Esophagus squamous epithelium (tissue), 5 donors: ENCODE results near the gene PTAFR. TPM values are rescaled to one million over a fixed set of nuclear protein-coding genes. Genes with fewer than 3 reads are reported as not detected.

Source experiments
- DNase-seq: peaks from one replicate; lab custom pipeline; 2025; lab: John Stamatoyannopoulos, UW
- H3K27ac ChIP-seq, 4 donors: fragments of 200-600 bp; sonication (generic); one replicate each; pipeline ENCODE4 v1.5.1; 2016 to 2019; ENCODE audit warnings: mild to moderate bottlenecking in 1 of 4
- H3K27me3 ChIP-seq, 4 donors: fragments of 200-600 bp; sonication (generic); 1 replicate in 3 of 4; 2 replicates in 1 of 4; pipeline versions ENCODE4 v1.5.1 to v1.6.0; 2017 to 2021; ENCODE audit warnings: antibody characterized with exemption in 1 of 4
- H3K36me3 ChIP-seq, 3 donors: fragments of 200-600 bp; sonication (generic); one replicate each; pipeline ENCODE4 v1.5.1; 2016 to 2019
- H3K4me1 ChIP-seq, 3 donors: fragments of 200-600 bp; sonication (generic); one replicate each; pipeline ENCODE4 v1.5.1; 2017 to 2019
- H3K4me3 ChIP-seq, 4 donors: fragments of 200-600 bp; sonication (generic); 1 replicate in 3 of 4; 2 replicates in 1 of 4; pipeline ENCODE4 v1.5.1; 2016 to 2019; ENCODE audit warnings: mild to moderate bottlenecking in 2 of 4, moderate library complexity in 1 of 4
- H3K9me3 ChIP-seq, 3 donors: fragments of 200-600 bp; sonication (generic); one replicate each; pipeline ENCODE4 v1.5.1; 2016 to 2019
- POLR2A ChIP-seq, 4 donors: fragments of 450-650 bp; IDR thresholded peaks; one replicate each; pipeline ENCODE4 v1.6.1; 2017; ENCODE audit warnings: antibody characterized with exemption in 4 of 4, mild to moderate bottlenecking in 4 of 4, moderate library complexity in 3 of 4
- WGBS, 2 donors: methylation state at CpG; one replicate each; pipeline ENCODE4 v1.1.5; 2018; 5-methylcytosine and 5-hydroxymethylcytosine counted together
- intact Hi-C: fragments of 100-400 bp; cut with DNase I; formaldehyde crosslinking; loops from one replicate; pipeline ENCODE4 v1.15.0; 2022
- total RNA-seq, 4 donors: library from RNA; depleted of rRNA; stranded (reverse); fragments of >200 nt; gene quantifications; one replicate each; pipeline ENCODE4 v1.1.0, GENCODE V29; 2016
- TF ChIP-seq, protein P1 (sequence below), 6 experiments: fragments of 450-650 bp in 4 of 6; fragments of 200-600 bp in 2 of 6; sonication (generic) in 2 of 6; IDR thresholded peaks; one replicate each; pipeline ENCODE4 v1.5.1; 2016 to 2019; ENCODE audit warnings: antibody characterized with exemption in 6 of 6, mild to moderate bottlenecking in 4 of 6, moderate library complexity in 4 of 6
- donor health status: DM: yes; HTN: yes; CAD: no.

Gene PTAFR
- total RNA-seq, 4 donors from 2014 or later: 2.7 to 12.8 (median 8.9) TPM

GRCh38 chr1:28135371-28136168, 40.9 kb downstream of the PTAFR start:
- H3K9me3 ChIP-seq: no peaks in the 10 kb centered on the region
- no peak for DNase-seq
- TF ChIP-seq POLR2A (IDR thresholded peaks at IDR 0.05): no peak
- TF ChIP-seq, protein P1, sequence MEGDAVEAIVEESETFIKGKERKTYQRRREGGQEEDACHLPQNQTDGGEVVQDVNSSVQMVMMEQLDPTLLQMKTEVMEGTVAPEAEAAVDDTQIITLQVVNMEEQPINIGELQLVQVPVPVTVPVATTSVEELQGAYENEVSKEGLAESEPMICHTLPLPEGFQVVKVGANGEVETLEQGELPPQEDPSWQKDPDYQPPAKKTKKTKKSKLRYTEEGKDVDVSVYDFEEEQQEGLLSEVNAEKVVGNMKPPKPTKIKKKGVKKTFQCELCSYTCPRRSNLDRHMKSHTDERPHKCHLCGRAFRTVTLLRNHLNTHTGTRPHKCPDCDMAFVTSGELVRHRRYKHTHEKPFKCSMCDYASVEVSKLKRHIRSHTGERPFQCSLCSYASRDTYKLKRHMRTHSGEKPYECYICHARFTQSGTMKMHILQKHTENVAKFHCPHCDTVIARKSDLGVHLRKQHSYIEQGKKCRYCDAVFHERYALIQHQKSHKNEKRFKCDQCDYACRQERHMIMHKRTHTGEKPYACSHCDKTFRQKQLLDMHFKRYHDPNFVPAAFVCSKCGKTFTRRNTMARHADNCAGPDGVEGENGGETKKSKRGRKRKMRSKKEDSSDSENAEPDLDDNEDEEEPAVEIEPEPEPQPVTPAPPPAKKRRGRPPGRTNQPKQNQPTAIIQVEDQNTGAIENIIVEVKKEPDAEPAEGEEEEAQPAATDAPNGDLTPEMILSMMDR (IDR thresholded peaks at IDR 0.05): no peak
- H3K27me3 ChIP-seq: no peaks in the 10 kb centered on the region
- peak overlapping the region; percentile 69 to 76 (median 72) for H3K27ac ChIP-seq
- H3K4me1 ChIP-seq: peaks cover 0 to 20% (median 0%) of the 10 kb centered on the region in 3 donors
- WGBS, 2 donors: 58 to 63% methylated on average over 14 of the region's 14 CpGs
- no peak overlapping the region for H3K4me3 ChIP-seq
- intact Hi-C loops: no loop called here
- H3K36me3 ChIP-seq: no peaks in the 10 kb centered on the region

DNA sequence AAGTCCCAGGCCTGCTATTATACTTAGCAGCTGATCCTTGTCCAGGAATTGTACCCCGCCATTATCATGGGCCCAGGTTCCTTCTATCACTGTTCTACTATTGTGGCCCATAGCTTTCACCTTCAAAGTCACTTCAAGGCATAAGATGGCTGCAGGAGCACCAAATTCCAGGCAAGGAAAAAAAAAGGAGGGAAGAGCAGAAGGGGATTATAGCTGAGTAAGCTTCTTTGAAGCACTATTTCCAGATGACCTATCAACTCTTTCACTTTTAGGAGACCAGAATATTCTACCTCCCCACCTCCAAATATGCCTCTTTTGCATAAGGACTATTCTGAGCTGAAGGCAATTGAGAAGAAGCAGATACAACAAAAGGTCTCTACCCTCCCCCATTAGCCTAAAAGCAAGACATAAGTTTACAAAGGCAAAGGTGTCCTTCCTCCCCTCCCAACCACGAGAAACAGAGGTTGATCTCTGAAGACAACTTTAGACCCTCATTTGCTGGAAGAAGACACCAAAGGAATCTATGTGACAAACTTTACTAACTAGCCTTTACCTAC, 41.8 kb downstream of the PTAFR start:
- Histone ChIP-seq H3K36me3 (no peaks in the 10 kb centered on the region), H3K27me3 (no peaks in the 10 kb centered on the region), H3K9me3 (no peaks in the 10 kb centered on the region), H3K4me1 (peaks cover 0 to 29% (median 0%) of the 10 kb centered on the region in 3 donors), H3K4me3 (no peak overlapping the region), H3K27ac (peak overlapping the region; percentile 69 to 76 (median 72))
- intact Hi-C loops: no loop called here
- no peak for TF ChIP-seq POLR2A (IDR thresholded peaks at IDR 0.05)
- TF ChIP-seq, protein P1 (IDR thresholded peaks at IDR 0.05): no peak
- DNase-seq: no peak
- 85 to 93% methylated on average over 2 of the region's 2 CpGs for WGBS, 2 donors

DNA sequence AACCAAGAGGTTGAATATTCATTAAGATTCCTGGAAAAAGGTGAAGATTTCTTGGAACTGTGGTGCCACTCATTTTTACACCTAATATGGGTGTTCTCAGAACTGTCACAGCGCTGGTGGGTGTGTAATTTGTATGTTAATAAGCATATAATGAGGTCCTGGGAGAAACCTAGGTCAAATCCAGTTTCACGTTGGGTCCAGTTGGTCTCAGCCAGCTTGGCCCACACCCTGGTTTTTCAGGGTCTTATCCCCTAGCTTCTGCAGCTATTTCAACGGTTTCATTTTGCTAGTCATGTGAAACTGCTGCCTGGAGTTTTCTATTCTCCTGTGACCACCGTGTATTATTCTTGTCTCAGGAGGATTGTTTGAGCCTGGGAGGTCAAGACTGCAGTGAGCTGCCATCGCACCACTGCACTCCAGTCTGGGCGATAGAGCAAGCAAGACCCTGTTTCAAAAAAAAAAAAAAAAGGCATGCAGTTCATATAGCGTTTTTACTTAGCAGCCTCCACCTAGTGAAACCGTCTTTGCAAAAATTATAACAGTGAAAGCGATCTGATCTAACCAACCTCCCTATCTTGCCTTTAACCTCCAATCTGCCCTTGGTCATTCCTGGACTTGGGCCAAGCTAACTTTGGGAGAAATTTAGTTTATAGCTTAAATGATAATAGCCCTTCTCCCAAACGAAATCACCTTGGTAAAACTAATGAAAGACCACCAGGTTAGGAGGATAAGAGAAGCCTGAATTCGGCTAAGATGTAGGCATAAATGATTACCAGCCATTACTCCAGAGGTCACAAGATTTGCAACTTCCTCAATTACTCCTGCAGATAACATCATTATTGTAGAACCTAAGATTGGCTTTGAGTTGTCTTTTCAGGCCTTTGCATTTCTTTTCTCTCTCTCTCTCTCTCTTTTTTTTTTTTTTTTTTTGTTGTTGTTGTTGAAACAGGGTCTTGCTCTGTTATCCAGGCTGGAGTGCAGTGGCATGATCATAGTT, 44.0 kb downstream of the PTAFR start:
- DNase-seq: no peak
- H3K36me3 ChIP-seq: no peaks in the 10 kb centered on the region
- H3K9me3 ChIP-seq: no peaks in the 10 kb centered on the region
- intact Hi-C loops: no loop called here
- 81 to 89% methylated on average over 11 of the region's 11 CpGs for WGBS, 2 donors
- H3K4me1 ChIP-seq: peaks cover 0 to 51% (median 7%) of the 10 kb centered on the region in 3 donors
- no peak for TF ChIP-seq POLR2A (IDR thresholded peaks at IDR 0.05)
- TF ChIP-seq, protein P1 (IDR thresholded peaks at IDR 0.05): no peak
- H3K4me3 ChIP-seq: no peak overlapping the region
- no peaks in the 10 kb centered on the region for H3K27me3 ChIP-seq
- no peak overlapping the region for H3K27ac ChIP-seq

DNA sequence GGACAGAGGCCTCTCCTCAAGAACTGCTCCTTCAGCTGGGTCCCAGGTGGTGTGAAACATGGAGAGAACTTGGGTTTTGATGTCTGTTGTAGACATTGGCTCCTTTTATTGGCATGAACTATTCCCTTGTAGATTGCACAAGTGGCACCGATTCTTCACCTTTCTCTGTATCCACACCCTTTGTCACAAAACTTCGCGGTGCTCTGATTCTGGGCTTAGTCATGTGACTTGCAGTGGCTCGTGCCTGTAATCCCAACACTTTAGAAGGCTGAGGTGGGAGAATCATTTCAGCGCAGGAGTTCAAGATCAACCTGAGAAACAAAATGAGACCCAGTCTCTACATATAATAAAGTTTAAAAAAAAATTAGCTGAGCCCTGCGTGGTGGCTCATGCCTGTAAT, 45.6 kb downstream of the PTAFR start:
- no peak for DNase-seq
- H3K4me3 ChIP-seq: no peak overlapping the region
- TF ChIP-seq POLR2A (IDR thresholded peaks at IDR 0.05): no peak
- TF ChIP-seq, protein P1 (IDR thresholded peaks at IDR 0.05): no peak
- no peaks in the 10 kb centered on the region for H3K36me3 ChIP-seq
- WGBS, 2 donors: 49 to 71% methylated on average over 5 of the region's 6 CpGs
- H3K27ac ChIP-seq: peak overlapping the region in 3 of 4 donors; percentile 10 to 82 (median 30)
- no peaks in the 10 kb centered on the region for H3K27me3 ChIP-seq
- intact Hi-C loops: no loop called here
- peaks cover 0 to 49% (median 7%) of the 10 kb centered on the region in 3 donors for H3K4me1 ChIP-seq
- H3K9me3 ChIP-seq: no peaks in the 10 kb centered on the region
